Measurements from ENCODE around the gene SDF4.

Gene SDF4

GRCh38 chr1:1242461-1243265, 10.9 kb upstream of the SDF4 start:
- DNase-seq (ENCODE audit: low read depth in 2 of 2): no peak

GRCh38 chr1:1241588-1242219, 9.9 kb upstream of the SDF4 start:
- no peak for DNase-seq (ENCODE audit: low read depth in 2 of 2)

GRCh38 chr1:1240822-1241587, 9.2 kb upstream of the SDF4 start:
- DNase-seq (ENCODE audit: low read depth in 2 of 2): no peak

GRCh38 chr1:1240348-1240732, 8.5 kb upstream of the SDF4 start:
- DNase-seq (ENCODE audit: low read depth in 2 of 2): no peak

GRCh38 chr1:1239614-1240347, 8.0 kb upstream of the SDF4 start:
- no peak for DNase-seq (ENCODE audit: low read depth in 2 of 2)

- DNase-seq (ENCODE audit: low read depth in 2 of 2): no peak
These were observed 7.4 kb upstream of the SDF4 start for GRCh38 chr1:1239227-1239613.

- no peak for DNase-seq (ENCODE audit: low read depth in 2 of 2)
These were observed 6.9 kb upstream of the SDF4 start for GRCh38 chr1:1238702-1239178.

- DNase-seq (ENCODE audit: low read depth in 2 of 2): no peak
These were observed 6.3 kb upstream of the SDF4 start for GRCh38 chr1:1237874-1238701.

- DNase-seq (ENCODE audit: low read depth in 2 of 2): no peak
These were observed 5.4 kb upstream of the SDF4 start for GRCh38 chr1:1236945-1237873.

- no peak for DNase-seq (ENCODE audit: low read depth in 2 of 2)
These were observed 4.5 kb upstream of the SDF4 start for GRCh38 chr1:1236176-1236763.

- no peak for DNase-seq (ENCODE audit: low read depth in 2 of 2)
These were observed 3.4 kb upstream of the SDF4 start for GRCh38 chr1:1235016-1235744.

GRCh38 chr1:1234180-1234808, 2.5 kb upstream of the SDF4 start:
- DNase-seq (ENCODE audit: low read depth in 2 of 2): no peak

GRCh38 chr1:1233567-1233892, 1.7 kb upstream of the SDF4 start:
- no peak for DNase-seq (ENCODE audit: low read depth in 2 of 2)

- no peak for DNase-seq (ENCODE audit: low read depth in 2 of 2)
These were observed 1.2 kb upstream of the SDF4 start for GRCh38 chr1:1232796-1233566.

GRCh38 chr1:1232208-1232795, 501 bp upstream of the SDF4 start, which contains the start of gene B3GALT6:
Gene B3GALT6, plus strand, starts transcription at chr1:1232237. Its CDS starts 42 bp downstream, at chr1:1232279.
- DNase-seq (ENCODE audit: low read depth in 2 of 2): no peak

- DNase-seq (ENCODE audit: low read depth in 2 of 2): no peak
These were observed 973 bp downstream of the SDF4 start for GRCh38 chr1:1230656-1231399.

GRCh38 chr1:1229770-1230169, 2.0 kb downstream of the SDF4 start:
- DNase-seq (ENCODE audit: low read depth in 2 of 2): no peak
